GM13976 (cell line): ENCODE data around the gene BMP7.

ENCODE experiments used
- DNase-seq: peaks from one replicate; pipeline ENCODE4 v3.0.0; 2012; ENCODE audit warnings: low spot score
- CTCF ChIP-seq: IDR thresholded peaks from 2 replicates; pipeline ENCODE4 v1.5.1; 2012; ENCODE audit warnings: borderline replicate concordance, mild to moderate bottlenecking; ENCODE audit not compliant: insufficient read depth; ENCODE audit errors: extremely low read depth, missing control alignments, control extremely low read depth
- in situ Hi-C: fragments of 300-500 bp; cut with MboI; formaldehyde crosslinking; loops from one replicate; pipeline ENCODE4 v1.12.0; 2022; ENCODE audit warnings: low sequenced_read_pairs, mixed read lengths, inconsistent platforms; ENCODE audit not compliant: unreplicated experiment

Gene BMP7

GRCh38 chr20:57122536-57123489, 143.6 kb downstream of the BMP7 start:
- no peak for TF ChIP-seq CTCF
- in situ Hi-C loops = no loop called here
- DNase-seq = no peak

- in situ Hi-C loops = no loop called here
- TF ChIP-seq CTCF = no peak
These were observed 147.5 kb downstream of the BMP7 start for GRCh38 chr20:57118964-57119363.

More at GRCh38 chr20:57118964-57119363, 147.5 kb downstream of the BMP7 start:
- no peak for DNase-seq
